Spleen (tissue), 11 donors: ENCODE data around the gene OR56A4. TPM values are rescaled to one million over a fixed set of nuclear protein-coding genes. Genes with fewer than 3 reads are reported as not detected.
"Not testable (repeated sequence)": the region's sequence is repeated elsewhere in the genome, so short reads cannot be mapped to it uniquely, and the experiment has no call there.

ENCODE experiments used
- DNase-seq: peaks from one replicate; pipeline ENCODE4 v3.0.0-alpha.2; 2020
- H3K27ac ChIP-seq, 8 donors: fragments of 200-600 bp; sonication (generic) in 7 of 8; 1 replicate in 4 of 8; 2 replicates in 4 of 8; pipeline versions ENCODE4 v1.5.0 to v1.8.0; 2016 to 2021; ENCODE audit warnings: inconsistent platforms in 4 of 8, mild to moderate bottlenecking in 4 of 8, moderate library complexity in 1 of 8
- H3K27me3 ChIP-seq, 7 donors: fragments of 200-600 bp; sonication (generic) in 6 of 7; replicated peaks in 1 of 7; 1 replicate in 4 of 7; 2 replicates in 3 of 7; pipeline versions ENCODE4 v1.5.0 to v1.8.0; 2016 to 2021; ENCODE audit warnings: inconsistent platforms in 3 of 7, mild to moderate bottlenecking in 1 of 7
- H3K36me3 ChIP-seq, 6 donors: fragments of 200-600 bp; sonication (generic) in 5 of 6; 1 replicate in 4 of 6; 2 replicates in 2 of 6; pipeline versions ENCODE4 v1.5.0 to v1.8.0; 2016 to 2021; ENCODE audit warnings: inconsistent platforms in 2 of 6
- H3K4me1 ChIP-seq, 6 donors: fragments of 200-600 bp; sonication (generic) in 5 of 6; 1 replicate in 3 of 6; 2 replicates in 3 of 6; pipeline versions ENCODE4 v1.5.0 to v1.8.0; 2016 to 2021; ENCODE audit warnings: inconsistent platforms in 3 of 6
- H3K4me3 ChIP-seq, 8 donors: fragments of 200-600 bp; sonication (generic) in 7 of 8; 1 replicate in 4 of 8; 2 replicates in 4 of 8; pipeline versions ENCODE4 v1.5.0 to v1.8.0; 2016 to 2021; ENCODE audit warnings: inconsistent platforms in 4 of 8, mild to moderate bottlenecking in 4 of 8, moderate library complexity in 2 of 8
- H3K9me3 ChIP-seq, 8 donors: fragments of 200-600 bp; sonication (generic) in 7 of 8; 1 replicate in 4 of 8; 2 replicates in 4 of 8; pipeline versions ENCODE4 v1.5.0 to v1.8.0; 2016 to 2021; ENCODE audit warnings: inconsistent platforms in 4 of 8
- POLR2A ChIP-seq, 3 donors: fragments of 450-650 bp; IDR thresholded peaks; one replicate each; pipeline ENCODE4 v1.5.1; 2017; ENCODE audit warnings: antibody characterized with exemption in 3 of 3, mild to moderate bottlenecking in 1 of 3
- POLR2AphosphoS5 ChIP-seq, 3 donors: sonication (generic); formaldehyde crosslinking; IDR thresholded peaks; one replicate each; pipeline ENCODE4 v1.5.1; 2017; ENCODE audit warnings: antibody characterized with exemption in 3 of 3
- WGBS, 5 donors: extraction: QIAGEN DNeasy Blood & Tissue Kit in 3 of 5; methylation state at CpG; one replicate each; pipeline versions ENCODE4 v1.1.5 to v1.1.7; 2013 to 2018; 5-methylcytosine and 5-hydroxymethylcytosine counted together
- intact Hi-C: fragments of 100-400 bp; cut with DNase I; formaldehyde crosslinking; loops from one replicate; pipeline ENCODE4 v1.15.0; 2023; ENCODE audit warnings: low total_unique reads
- polyA plus RNA-seq, 3 donors: library from polyadenylated mRNA; stranded (reverse); fragments of 200-250 nt; gene quantifications; one replicate each; pipeline ENCODE4 v1.2.1, GENCODE V29; 2013
- small RNA-seq, 4 donors: library from RNA; depleted of rRNA; stranded (forward); fragments of <200 nt; gene quantifications; one replicate each; pipeline ENCODE3, GENCODE V24; 2016
- total RNA-seq, 7 donors: library from RNA; depleted of rRNA in 3 of 7; stranded (reverse); fragments of >200 nt in 3 of 7; fragmentation: NEBNext Ultra II Directional in 4 of 7; extraction: Animal tissue kit (Norgen Biotek cat#: 25700) in 4 of 7; gene quantifications; one replicate each; pipeline versions ENCODE4 v1.1.0 to v1.2.1, GENCODE V29; 2016 to 2021
- TF ChIP-seq, protein P1 (sequence below), 11 experiments: fragments of 200-600 bp in 7 of 11; fragments of 450-650 bp in 4 of 11; sonication (generic) in 4 of 11; IDR thresholded peaks in 8 of 11; conservative IDR thresholded peaks in 3 of 11; 1 replicate in 7 of 11; 2 replicates in 4 of 11; pipeline versions ENCODE4 v1.4.0 to v1.8.0; 2016 to 2021; ENCODE audit warnings: antibody characterized with exemption in 11 of 11, inconsistent platforms in 4 of 11, mild to moderate bottlenecking in 1 of 11
- donor health status: healthy with polysubstance abuse.
- donor health status: DM: no; HTN: no; CAD: no; lungs with moderate emphysema.
- donor health status: DM: no; HTN: no; CAD: no.
- donor health status: Bipolar disorder and iron deficiency.
- donor health status: healthy.
- donor health status: DM: no; HTN: no; CAD: no.
- donor health status: DM: yes; HTN: yes; CAD: no.

Gene OR56A4
- total and polyA plus RNA-seq, 10 donors = 0.07 to 0.11 TPM; not detected in 8

DNA sequence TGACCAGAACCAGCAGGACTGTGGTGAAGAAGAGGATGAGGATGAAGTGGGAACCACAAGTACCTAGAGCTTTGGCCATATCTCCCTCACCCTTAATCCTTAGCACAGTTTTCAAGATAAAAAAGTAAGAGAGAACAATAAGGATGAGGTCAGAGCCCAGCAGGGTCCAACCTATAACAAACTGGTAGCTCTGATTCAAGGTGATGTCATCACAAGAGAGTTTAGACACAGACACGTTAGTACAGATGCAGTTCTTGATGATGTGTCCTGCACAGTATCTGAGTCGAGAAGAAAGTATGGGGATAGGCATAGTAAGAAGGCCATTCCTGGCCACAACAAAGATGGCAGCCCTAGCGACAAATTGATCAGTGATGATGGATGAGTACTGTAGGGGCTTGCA, 39.0 kb downstream of the OR56A4 start:
- no peak for TF ChIP-seq POLR2AphosphoS5 (IDR thresholded peaks at IDR 0.05)
- TF ChIP-seq POLR2A (IDR thresholded peaks at IDR 0.05) = no peak
- TF ChIP-seq, protein P1, sequence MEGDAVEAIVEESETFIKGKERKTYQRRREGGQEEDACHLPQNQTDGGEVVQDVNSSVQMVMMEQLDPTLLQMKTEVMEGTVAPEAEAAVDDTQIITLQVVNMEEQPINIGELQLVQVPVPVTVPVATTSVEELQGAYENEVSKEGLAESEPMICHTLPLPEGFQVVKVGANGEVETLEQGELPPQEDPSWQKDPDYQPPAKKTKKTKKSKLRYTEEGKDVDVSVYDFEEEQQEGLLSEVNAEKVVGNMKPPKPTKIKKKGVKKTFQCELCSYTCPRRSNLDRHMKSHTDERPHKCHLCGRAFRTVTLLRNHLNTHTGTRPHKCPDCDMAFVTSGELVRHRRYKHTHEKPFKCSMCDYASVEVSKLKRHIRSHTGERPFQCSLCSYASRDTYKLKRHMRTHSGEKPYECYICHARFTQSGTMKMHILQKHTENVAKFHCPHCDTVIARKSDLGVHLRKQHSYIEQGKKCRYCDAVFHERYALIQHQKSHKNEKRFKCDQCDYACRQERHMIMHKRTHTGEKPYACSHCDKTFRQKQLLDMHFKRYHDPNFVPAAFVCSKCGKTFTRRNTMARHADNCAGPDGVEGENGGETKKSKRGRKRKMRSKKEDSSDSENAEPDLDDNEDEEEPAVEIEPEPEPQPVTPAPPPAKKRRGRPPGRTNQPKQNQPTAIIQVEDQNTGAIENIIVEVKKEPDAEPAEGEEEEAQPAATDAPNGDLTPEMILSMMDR (IDR thresholded peaks at IDR 0.05 in 8 of 11, conservative IDR thresholded peaks at IDR 0.05 in 3 of 11) = no peak
- H3K4me1 ChIP-seq = no peaks in the 10 kb centered on the region
- no peak for DNase-seq
- no peak overlapping the region for H3K4me3 ChIP-seq
- intact Hi-C loops = no loop called here
- no peaks in the 10 kb centered on the region for H3K36me3 ChIP-seq
- whole genome bisulfite sequencing, 5 donors = 62 to 86% (median 68%) methylated on average over 3 of the region's 3 CpGs
- peaks cover 0 to 24% (median 21%) of the 10 kb centered on the region in 8 donors for H3K9me3 ChIP-seq
- H3K27me3 ChIP-seq = peaks cover 0 to 9% (median 0%) of the 10 kb centered on the region in 7 donors
- H3K27ac ChIP-seq = no peak overlapping the region

DNA sequence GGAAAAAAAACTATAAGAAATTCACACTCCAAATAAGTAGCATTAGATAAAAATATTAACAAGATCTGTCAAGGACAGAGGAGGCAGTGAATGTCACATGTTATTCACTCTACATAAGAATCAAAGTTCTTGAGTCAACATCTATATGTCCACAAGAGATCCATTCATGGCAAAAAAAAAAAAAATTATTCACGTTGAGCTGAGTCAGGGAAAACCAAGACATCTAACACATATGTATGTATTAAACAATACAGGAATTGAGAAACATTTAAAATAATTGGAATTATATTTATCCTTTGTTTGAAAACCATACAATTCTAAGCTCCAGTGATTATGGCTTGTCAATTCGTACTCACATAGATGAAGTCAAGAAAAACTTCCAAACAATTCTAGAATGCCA, 39.8 kb downstream of the OR56A4 start:
- H3K27ac ChIP-seq = no peak overlapping the region
- intact Hi-C loops = no loop called here
- peaks cover 0 to 9% (median 0%) of the 10 kb centered on the region in 7 donors for H3K27me3 ChIP-seq
- no peaks in the 10 kb centered on the region for H3K36me3 ChIP-seq
- H3K9me3 ChIP-seq = peaks cover 0 to 31% (median 27%) of the 10 kb centered on the region in 8 donors
- no peaks in the 10 kb centered on the region for H3K4me1 ChIP-seq
- no peak for DNase-seq
- WGBS, 5 donors = 64 to 88% (median 72%) methylated on average over 2 of the region's 2 CpGs
- H3K4me3 ChIP-seq = no peak overlapping the region
- TF ChIP-seq POLR2A (IDR thresholded peaks at IDR 0.05) = no peak
- TF ChIP-seq, protein P1 (IDR thresholded peaks at IDR 0.05 in 8 of 11, conservative IDR thresholded peaks at IDR 0.05 in 3 of 11) = no peak
- no peak for TF ChIP-seq POLR2AphosphoS5 (IDR thresholded peaks at IDR 0.05)

DNA sequence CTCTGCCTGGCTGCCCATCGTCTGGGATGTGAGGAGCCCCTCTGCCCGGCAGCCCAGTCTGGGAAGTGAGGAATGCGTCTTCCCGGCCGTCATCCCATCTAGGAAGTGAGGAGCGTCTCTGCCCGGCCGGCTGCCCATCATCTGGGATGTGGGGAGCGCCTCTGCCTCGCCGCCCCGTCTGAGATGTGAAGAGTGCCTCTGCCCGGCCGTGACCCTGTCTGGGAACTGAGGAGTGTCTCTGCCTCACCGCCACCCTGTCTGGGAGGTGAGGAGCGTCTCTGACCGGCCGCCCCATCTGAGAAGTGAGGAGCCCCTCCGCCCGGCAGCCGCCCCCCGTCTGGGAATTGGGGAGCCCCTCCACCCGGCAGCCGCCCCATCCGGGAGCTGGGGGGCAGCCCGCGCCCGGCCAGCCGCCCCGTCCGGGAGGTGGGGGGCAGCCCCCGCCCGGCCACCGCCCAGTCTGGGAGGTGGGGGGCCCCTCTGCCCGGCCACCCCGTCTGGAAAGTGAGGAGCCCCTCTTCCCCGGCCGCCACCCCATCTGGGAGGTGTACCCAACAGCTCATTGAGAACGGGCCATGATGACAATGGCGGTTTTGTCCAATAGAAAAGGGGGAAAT, 45.9 kb downstream of the OR56A4 start:
- WGBS, 5 donors = 94 to 98% (median 95%) methylated on average over 6 to 40 of the region's 40 CpGs
- H3K36me3 ChIP-seq, H3K27me3 ChIP-seq, H3K4me1 ChIP-seq, DNase-seq, intact Hi-C loops, H3K27ac ChIP-seq, H3K4me3 ChIP-seq: not testable (repeated sequence)
- H3K9me3 ChIP-seq = peaks cover 0 to 54% (median 47%) of the 10 kb centered on the region in 8 donors

DNA sequence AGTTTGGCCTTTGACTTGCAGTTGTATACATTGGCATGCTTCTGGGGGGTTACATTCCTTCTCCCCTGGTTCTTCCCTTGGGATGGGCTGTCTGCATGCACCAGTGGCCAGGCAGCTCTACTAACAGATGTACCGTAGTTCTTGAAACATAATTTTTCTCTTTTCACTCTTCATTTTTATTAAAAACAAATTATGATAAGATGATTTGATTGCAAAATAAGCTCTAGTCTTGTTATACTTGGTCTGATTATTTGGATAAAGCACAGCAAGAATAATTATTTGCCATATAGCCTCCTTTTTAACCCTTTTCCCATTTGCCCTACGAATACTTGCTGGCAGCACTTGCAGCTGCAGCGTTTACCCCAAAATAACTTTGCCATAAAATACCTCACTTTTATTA, 51.2 kb downstream of the OR56A4 start:
- no peaks in the 10 kb centered on the region for H3K27me3 ChIP-seq
- no peak for DNase-seq
- intact Hi-C loops = no loop called here
- H3K27ac ChIP-seq = no peak overlapping the region
- H3K4me1 ChIP-seq = no peaks in the 10 kb centered on the region
- 83 to 95% (median 91%) methylated on average over 3 of the region's 3 CpGs for WGBS, 5 donors
- H3K9me3 ChIP-seq = peaks cover 0 to 11% (median 10%) of the 10 kb centered on the region in 8 donors
- TF ChIP-seq POLR2A (IDR thresholded peaks at IDR 0.05) (no peak), POLR2AphosphoS5 (IDR thresholded peaks at IDR 0.05) (no peak)
- TF ChIP-seq, protein P1 (IDR thresholded peaks at IDR 0.05 in 8 of 11, conservative IDR thresholded peaks at IDR 0.05 in 3 of 11) = no peak
- H3K4me3 ChIP-seq = no peak overlapping the region
- no peaks in the 10 kb centered on the region for H3K36me3 ChIP-seq

Small RNA genes lying within 50 kb of the gene (small RNA-seq; reads per million reads assigned to genes)
- gene RNA5SP329 = 0 to 0.14 (median 0.07) reads per million in 4 donors

Other genes with a start within 250 kb of the OR56A4 start
- not detected for gene OR52N5, start 223.6 kb downstream of the OR56A4 start, total RNA-seq
- gene OR52N5, start 223.6 kb downstream of the OR56A4 start, polyA plus RNA-seq = not detected
- not detected for gene OR52N1, start 215.7 kb downstream of the OR56A4 start, total RNA-seq
- gene OR52N1, start 215.7 kb downstream of the OR56A4 start, polyA plus RNA-seq = not detected
- gene OR52N2, start 198.0 kb downstream of the OR56A4 start, total RNA-seq = not detected
- gene OR52N2, start 198.0 kb downstream of the OR56A4 start, polyA plus RNA-seq = under 1 TPM in 1 of 3 donors, not detected in 2; 0.67 TPM
- gene OR52E6, start 165.0 kb downstream of the OR56A4 start, total RNA-seq = not detected
- gene OR52E6, start 165.0 kb downstream of the OR56A4 start, polyA plus RNA-seq = not detected
- not detected for gene OR52E8, start 149.3 kb downstream of the OR56A4 start, total RNA-seq
- not detected for gene OR52E8, start 149.3 kb downstream of the OR56A4 start, polyA plus RNA-seq
- gene OR52E4, start 126.3 kb downstream of the OR56A4 start, total RNA-seq = not detected
- not detected for gene OR52E4, start 126.3 kb downstream of the OR56A4 start, polyA plus RNA-seq
- gene OR52E5, start 113.7 kb downstream of the OR56A4 start, total RNA-seq = not detected
- gene OR52E5, start 113.7 kb downstream of the OR56A4 start, polyA plus RNA-seq = not detected
- not detected for gene OR56A3, start 64.7 kb downstream of the OR56A4 start, total RNA-seq
- gene OR56A3, start 64.7 kb downstream of the OR56A4 start, polyA plus RNA-seq = not detected
- not detected for gene OR56A5, start 38.5 kb downstream of the OR56A4 start, total RNA-seq
- gene OR56A5, start 38.5 kb downstream of the OR56A4 start, polyA plus RNA-seq = not detected
- not detected for gene OR52L1, start 20.0 kb downstream of the OR56A4 start, total RNA-seq
- gene OR52L1, start 20.0 kb downstream of the OR56A4 start, polyA plus RNA-seq = not detected
- under 1 TPM in 3 of 7 donors, not detected in 4; 0.09 to 0.19 (median 0.13) TPM for gene OR56A1, start 23.8 kb upstream of the OR56A4 start, total RNA-seq
- not detected for gene OR56A1, start 23.8 kb upstream of the OR56A4 start, polyA plus RNA-seq
- not detected for gene OR56B4, start 100.7 kb upstream of the OR56A4 start, total RNA-seq
- gene OR56B4, start 100.7 kb upstream of the OR56A4 start, polyA plus RNA-seq = not detected
- 1 to 10 TPM in 1 of 7 donors, not detected in 6; 1.2 TPM for gene OR52B2, start 163.4 kb upstream of the OR56A4 start, total RNA-seq
- gene OR52B2, start 163.4 kb upstream of the OR56A4 start, polyA plus RNA-seq = not detected
- gene OR52W1, start 192.3 kb upstream of the OR56A4 start, total RNA-seq = not detected
- gene OR52W1, start 192.3 kb upstream of the OR56A4 start, polyA plus RNA-seq = not detected
- not detected for gene C11orf42, start 198.6 kb upstream of the OR56A4 start, total RNA-seq
- gene C11orf42, start 198.6 kb upstream of the OR56A4 start, polyA plus RNA-seq = not detected
- 10 to 100 TPM; 36.3 to 77.6 (median 41.1) TPM for gene FHIP1B, start 227.7 kb upstream of the OR56A4 start, total RNA-seq
- 10 to 100 TPM; 14.9 to 41.6 (median 39.1) TPM for gene FHIP1B, start 227.7 kb upstream of the OR56A4 start, polyA plus RNA-seq
- under 1 TPM in 5 of 7 donors, not detected in 2; 0.23 to 0.60 (median 0.33) TPM for gene CNGA4, start 232.1 kb upstream of the OR56A4 start, total RNA-seq
- gene CNGA4, start 232.1 kb upstream of the OR56A4 start, polyA plus RNA-seq = under 1 TPM; 0.06 to 0.29 (median 0.09) TPM